BLaER1 (cell line): ENCODE measurements around the gene PLXNA4.

ENCODE experiments used
- H3K27ac ChIP-seq: shearing (Covaris generic); formaldehyde crosslinking; 2 replicates; pipeline ENCODE4 v1.8.1; 2022
- H3K27me3 ChIP-seq: shearing (Covaris generic); formaldehyde crosslinking; 2 replicates; pipeline ENCODE4 v1.8.1; 2022
- H3K36me3 ChIP-seq: shearing (Covaris generic); formaldehyde crosslinking; 2 replicates; pipeline ENCODE4 v1.8.1; 2022
- H3K4me1 ChIP-seq: shearing (Covaris generic); formaldehyde crosslinking; 2 replicates; pipeline ENCODE4 v1.8.1; 2022
- H3K4me2 ChIP-seq: shearing (Covaris generic); formaldehyde crosslinking; 2 replicates; pipeline ENCODE4 v1.8.1; 2022
- H3K4me3 ChIP-seq: shearing (Covaris generic); formaldehyde crosslinking; 2 replicates; pipeline ENCODE4 v1.8.1; 2022
- H3K9ac ChIP-seq: shearing (Covaris generic); formaldehyde crosslinking; 2 replicates; pipeline ENCODE4 v1.8.1; 2022
- H3K9me3 ChIP-seq: shearing (Covaris generic); formaldehyde crosslinking; 2 replicates; pipeline ENCODE4 v1.8.1; 2022
- H4K20me1 ChIP-seq: shearing (Covaris generic); formaldehyde crosslinking; 2 replicates; pipeline ENCODE4 v1.8.1; 2022
- Cebpa-rat ChIP-seq: shearing (Covaris generic); IDR thresholded peaks from 2 replicates; pipeline ENCODE4 v1.8.1; 2022

The PLXNA4 gene

DNA sequence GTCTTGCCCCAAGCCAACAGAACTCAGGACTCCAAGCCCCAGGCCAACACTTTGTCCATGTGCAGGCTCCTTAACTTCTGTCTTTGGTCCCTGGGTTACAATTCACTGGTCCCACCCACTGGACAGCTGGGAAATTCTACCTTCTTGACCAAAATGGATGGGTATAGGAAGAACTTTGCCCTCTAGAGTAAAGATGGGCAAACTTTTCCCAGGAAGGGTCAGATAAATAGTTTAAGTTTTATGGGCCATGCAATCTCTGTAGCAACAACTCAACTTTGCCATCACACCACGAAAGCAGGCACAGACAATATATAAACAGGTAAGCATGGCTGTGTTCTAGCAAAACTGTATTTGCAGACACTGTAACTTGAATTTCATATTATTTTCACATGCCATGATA is 147.1 kb downstream of the PLXNA4 start:
- Histone ChIP-seq H3K4me2 (peak overlapping the region; percentile 79), H3K9me3 (no peaks in the 10 kb centered on the region), H3K4me3 (no peak overlapping the region), H4K20me1 (no peaks in the 10 kb centered on the region), H3K9ac (no peak overlapping the region), H3K27me3 (no peaks in the 10 kb centered on the region), H3K36me3 (no peaks in the 10 kb centered on the region), H3K4me1 (peaks cover 96% of the 10 kb centered on the region), H3K27ac (peak overlapping the region; percentile 66; the same call in 1 of the 2 replicates)
- no peak for TF ChIP-seq Cebpa-rat

- H3K9ac ChIP-seq: peak overlapping the region; percentile 58
- peak overlapping the region; percentile 66 for H3K27ac ChIP-seq
- H3K4me2 ChIP-seq: peak overlapping the region; percentile 79
- TF ChIP-seq Cebpa-rat: no peak
- H3K4me1 ChIP-seq: peaks cover 88% of the 10 kb centered on the region
- no peaks in the 10 kb centered on the region for H3K36me3 ChIP-seq
- H3K27me3 ChIP-seq: no peaks in the 10 kb centered on the region
- H3K4me3 ChIP-seq: peak overlapping the region; percentile 15; the same call in 1 of the 2 replicates
- H3K9me3 ChIP-seq: no peaks in the 10 kb centered on the region
- H4K20me1 ChIP-seq: no peaks in the 10 kb centered on the region
These were observed 147.9 kb downstream of the PLXNA4 start for GRCh38 chr7:132428247-132428919.

- H4K20me1 ChIP-seq: no peaks in the 10 kb centered on the region
- H3K9me3 ChIP-seq: 0 out of 2 replicates have a peak, but pooled peaks cover under 1% of the 10 kb centered on the region
- H3K4me2 ChIP-seq: peak overlapping the region; percentile 79
- no peaks in the 10 kb centered on the region for H3K27me3 ChIP-seq
- H3K4me1 ChIP-seq: peaks cover 63% of the 10 kb centered on the region
- TF ChIP-seq Cebpa-rat: no peak
- H3K9ac ChIP-seq: peak overlapping the region; percentile 43; the same call in 1 of the 2 replicates
- no peak overlapping the region for H3K4me3 ChIP-seq
- peak overlapping the region; percentile 75 for H3K27ac ChIP-seq
- H3K36me3 ChIP-seq: no peaks in the 10 kb centered on the region
These were observed 150.3 kb downstream of the PLXNA4 start for GRCh38 chr7:132425942-132426341.

GRCh38 chr7:132424821-132425724 is 151.2 kb downstream of the PLXNA4 start:
- H3K9ac ChIP-seq: peak overlapping the region; percentile 43; the same call in 1 of the 2 replicates
- peaks cover 9% of the 10 kb centered on the region for H3K9me3 ChIP-seq
- no peak for TF ChIP-seq Cebpa-rat
- H3K27me3 ChIP-seq: no peaks in the 10 kb centered on the region
- H3K27ac ChIP-seq: peak overlapping the region; percentile 75
- no peak overlapping the region for H3K4me3 ChIP-seq
- peak overlapping the region; percentile 79 for H3K4me2 ChIP-seq
- H4K20me1 ChIP-seq: no peaks in the 10 kb centered on the region
- peaks cover 55% of the 10 kb centered on the region for H3K4me1 ChIP-seq
- no peaks in the 10 kb centered on the region for H3K36me3 ChIP-seq

DNA sequence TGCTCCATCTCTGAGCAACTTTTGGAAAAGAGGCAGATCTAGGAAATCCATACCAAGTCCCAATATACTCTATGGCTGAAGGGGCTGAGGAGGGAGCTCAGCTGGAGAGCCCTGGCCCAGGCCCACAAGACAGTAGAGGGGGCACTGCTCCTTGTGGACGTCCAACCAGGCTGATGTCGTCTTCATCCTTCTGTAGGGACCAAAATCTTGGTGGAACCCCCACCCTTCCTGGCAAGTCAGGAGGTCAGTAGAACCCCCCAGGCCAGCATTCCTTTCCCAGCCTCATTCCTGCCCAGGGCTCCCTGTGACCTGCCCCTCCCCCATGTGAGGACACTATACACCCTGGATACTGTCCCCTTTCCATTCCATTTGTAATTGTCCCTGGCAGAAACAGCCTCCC is 152.0 kb downstream of the PLXNA4 start:
- H3K4me1 ChIP-seq: peaks cover 47% of the 10 kb centered on the region
- H3K36me3 ChIP-seq: no peaks in the 10 kb centered on the region
- no peaks in the 10 kb centered on the region for H4K20me1 ChIP-seq
- H3K4me2 ChIP-seq: no peak overlapping the region
- H3K27ac ChIP-seq: no peak overlapping the region
- H3K9ac ChIP-seq: no peak overlapping the region
- no peak for TF ChIP-seq Cebpa-rat
- H3K4me3 ChIP-seq: no peak overlapping the region
- H3K9me3 ChIP-seq: peaks cover 11% of the 10 kb centered on the region
- no peaks in the 10 kb centered on the region for H3K27me3 ChIP-seq

DNA sequence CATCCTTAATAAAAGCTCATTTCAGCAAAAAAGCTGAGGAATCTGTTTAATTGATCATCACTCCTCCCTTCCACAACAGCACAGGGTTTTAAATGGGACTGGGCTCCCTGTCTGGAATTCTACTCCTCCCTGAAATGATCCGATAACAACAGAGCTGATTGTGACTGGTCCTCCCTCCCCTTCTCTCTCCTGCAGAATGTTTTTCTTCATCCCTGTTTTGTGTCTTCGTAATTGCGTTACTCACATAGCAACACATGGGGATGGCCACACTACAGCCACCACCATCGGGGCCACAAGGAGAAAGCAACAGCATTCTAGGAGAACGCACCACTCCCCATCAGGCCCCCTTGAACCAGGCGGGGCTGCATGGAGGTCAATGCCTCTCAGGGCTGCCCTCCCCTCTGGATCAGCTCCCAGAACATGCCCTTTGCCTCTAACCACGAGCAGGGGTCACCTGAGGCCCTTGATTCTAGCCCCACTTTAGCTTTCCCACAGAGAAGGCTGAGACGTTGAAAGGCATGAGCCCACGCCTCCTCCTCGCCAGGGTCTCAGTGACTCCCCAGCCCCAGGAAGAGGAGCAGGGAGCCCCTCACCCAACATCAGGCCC is 152.6 kb downstream of the PLXNA4 start:
- no peaks in the 10 kb centered on the region for H3K27me3 ChIP-seq

GRCh38 chr7:132422502-132423111 is 153.7 kb downstream of the PLXNA4 start:
- Histone ChIP-seq H3K4me2 (no peak overlapping the region), H3K4me1 (peaks cover 30% of the 10 kb centered on the region), H3K4me3 (no peak overlapping the region), H3K9ac (no peak overlapping the region), H3K36me3 (no peaks in the 10 kb centered on the region), H3K9me3 (peaks cover 11% of the 10 kb centered on the region), H4K20me1 (no peaks in the 10 kb centered on the region), H3K27me3 (no peaks in the 10 kb centered on the region), H3K27ac (no peak overlapping the region)
- TF ChIP-seq Cebpa-rat: no peak

More for the DNA sequence above, 152.6 kb downstream of the PLXNA4 start:
- Histone ChIP-seq H4K20me1 (no peaks in the 10 kb centered on the region), H3K9ac (no peak overlapping the region), H3K4me1 (peaks cover 41% of the 10 kb centered on the region), H3K36me3 (no peaks in the 10 kb centered on the region), H3K27ac (no peak overlapping the region), H3K4me2 (no peak overlapping the region), H3K4me3 (no peak overlapping the region), H3K9me3 (peaks cover 11% of the 10 kb centered on the region)
- TF ChIP-seq Cebpa-rat: no peak

DNA sequence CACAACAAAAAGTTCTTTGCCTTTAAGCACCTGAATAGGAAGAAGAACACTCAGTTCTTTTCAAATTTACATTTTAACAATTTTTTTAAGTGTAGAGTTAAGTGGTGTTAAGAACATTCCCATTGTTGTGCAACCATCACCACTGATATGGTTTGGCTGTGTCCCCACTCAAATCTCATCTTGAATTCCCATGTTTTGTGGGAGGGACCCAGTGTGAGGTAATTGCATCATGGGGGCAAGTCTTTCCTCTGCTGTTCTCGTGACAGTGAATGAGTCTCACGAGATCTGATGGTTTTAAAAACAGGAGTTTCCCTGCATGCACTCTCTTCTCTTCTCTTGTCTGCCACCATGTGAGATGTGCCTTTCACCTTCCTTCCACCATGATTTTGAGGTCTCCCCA is 155.7 kb downstream of the PLXNA4 start:
- peaks cover 11% of the 10 kb centered on the region for H3K9me3 ChIP-seq
- H3K27ac ChIP-seq: no peak overlapping the region
- TF ChIP-seq Cebpa-rat: no peak
- no peak overlapping the region for H3K4me3 ChIP-seq
- H3K9ac ChIP-seq: no peak overlapping the region
- H3K36me3 ChIP-seq: no peaks in the 10 kb centered on the region
- H4K20me1 ChIP-seq: no peaks in the 10 kb centered on the region
- no peak overlapping the region for H3K4me2 ChIP-seq
- no peaks in the 10 kb centered on the region for H3K27me3 ChIP-seq
- peaks cover 9% of the 10 kb centered on the region for H3K4me1 ChIP-seq

GRCh38 chr7:132419542-132419941 is 156.7 kb downstream of the PLXNA4 start:
- Histone ChIP-seq H3K9ac (no peak overlapping the region), H3K27ac (no peak overlapping the region), H3K36me3 (no peaks in the 10 kb centered on the region), H3K27me3 (no peaks in the 10 kb centered on the region), H3K9me3 (peaks cover 11% of the 10 kb centered on the region), H3K4me2 (no peak overlapping the region), H3K4me3 (no peak overlapping the region), H3K4me1 (peaks cover 6% of the 10 kb centered on the region), H4K20me1 (no peaks in the 10 kb centered on the region)
- no peak for TF ChIP-seq Cebpa-rat
